ENCODE data around the gene CDPF1. TPM values are rescaled to one million over a fixed set of nuclear protein-coding genes. Genes with fewer than 3 reads are reported as not detected.

The CDPF1 gene
- total RNA-seq, 1 experiment from 2014 or later: 6.3 TPM

- DNase-seq (ENCODE audit: unreplicated experiment): no peak
- no peak overlapping the region for H3K27ac Mint-ChIP-seq (ENCODE audit: low read depth, unreplicated experiment)
- no peak overlapping the region for H3K4me3 Mint-ChIP-seq (ENCODE audit: unreplicated experiment)
- no TSS peak for BruUV-seq (replicated peaks)
- peaks cover 35% of the 10 kb centered on the region for H3K27me3 Mint-ChIP-seq (ENCODE audit: insufficient read depth, unreplicated experiment)
- ChIA-PET CTCF (interaction anchor here (1.4 kb wide), 1 partner anchor 11 kb away, joined by 4 read pairs; no protein-coding TSS in a partner anchor), POLR2A (no interaction called here)
- no peak for TF ChIP-seq CTCF (IDR thresholded peaks at IDR 0.05; ENCODE audit: unreplicated experiment)
- no peaks in the 10 kb centered on the region for H3K9me3 Mint-ChIP-seq (ENCODE audit: unreplicated experiment)
- intact Hi-C loops (cut with micrococcal nuclease): no loop called here
- no peaks in the 10 kb centered on the region for H3K36me3 Mint-ChIP-seq (ENCODE audit: insufficient read depth, unreplicated experiment)
- peaks cover 5% of the 10 kb centered on the region for H3K4me1 Mint-ChIP-seq (ENCODE audit: insufficient read depth, unreplicated experiment)
Measured at GRCh38 chr22:46262449-46263215, 12.5 kb upstream of the CDPF1 start.

- H3K27me3 Mint-ChIP-seq (ENCODE audit: insufficient read depth, unreplicated experiment): peaks cover 51% of the 10 kb centered on the region
- no peak for DNase-seq (ENCODE audit: unreplicated experiment)
- no peak overlapping the region for H3K4me3 Mint-ChIP-seq (ENCODE audit: unreplicated experiment)
- H3K36me3 Mint-ChIP-seq (ENCODE audit: insufficient read depth, unreplicated experiment): no peaks in the 10 kb centered on the region
- H3K27ac Mint-ChIP-seq (ENCODE audit: low read depth, unreplicated experiment): no peak overlapping the region
- intact Hi-C loops (cut with micrococcal nuclease): no loop called here
- no peaks in the 10 kb centered on the region for H3K9me3 Mint-ChIP-seq (ENCODE audit: unreplicated experiment)
- ChIA-PET POLR2A (interaction anchor here (0.8 kb wide), 2 partner anchors 25 to 73 kb away, joined by 3 to 4 read pairs; no protein-coding TSS in a partner anchor), CTCF (interaction anchor here (0.6 to 1.4 kb wide), 2 partner anchors 138 to 236 kb away, joined by 3 to 4 read pairs; no protein-coding TSS in a partner anchor)
- TF ChIP-seq CTCF (IDR thresholded peaks at IDR 0.05; ENCODE audit: unreplicated experiment): no peak
- BruUV-seq (replicated peaks): no TSS peak
- H3K4me1 Mint-ChIP-seq (ENCODE audit: insufficient read depth, unreplicated experiment): no peaks in the 10 kb centered on the region
Measured at GRCh38 chr22:46260038-46260437, 9.9 kb upstream of the CDPF1 start.

- Mint-ChIP-seq H3K4me3 (ENCODE audit: unreplicated experiment) (no peak overlapping the region), H3K27ac (ENCODE audit: low read depth, unreplicated experiment) (no peak overlapping the region), H3K4me1 (ENCODE audit: insufficient read depth, unreplicated experiment) (no peaks in the 10 kb centered on the region), H3K36me3 (ENCODE audit: insufficient read depth, unreplicated experiment) (no peaks in the 10 kb centered on the region), H3K27me3 (ENCODE audit: insufficient read depth, unreplicated experiment) (peaks cover 51% of the 10 kb centered on the region), H3K9me3 (ENCODE audit: unreplicated experiment) (no peaks in the 10 kb centered on the region)
- no TSS peak for BruUV-seq (replicated peaks)
- no peak for TF ChIP-seq CTCF (IDR thresholded peaks at IDR 0.05; ENCODE audit: unreplicated experiment)
- ChIA-PET POLR2A (interaction anchor here (0.6 to 0.9 kb wide), 3 partner anchors 9 to 76 kb away, joined by 3 to 4 read pairs (median 3); partner anchors contain the start of genes CDPF1 and TRMU), CTCF (interaction anchor here (0.6 kb wide), 1 partner anchor 9 kb away, joined by 3 read pairs; no protein-coding TSS in a partner anchor)
- intact Hi-C loops (cut with micrococcal nuclease): no loop called here
- no peak for DNase-seq (ENCODE audit: unreplicated experiment)
Measured at GRCh38 chr22:46259374-46259773, 9.3 kb upstream of the CDPF1 start.

GRCh38 chr22:46256358-46256958 lies 6.4 kb upstream of the CDPF1 start:
- intact Hi-C loops (cut with micrococcal nuclease): no loop called here
- no peak for TF ChIP-seq CTCF (IDR thresholded peaks at IDR 0.05; ENCODE audit: unreplicated experiment)
- H3K36me3 Mint-ChIP-seq (ENCODE audit: insufficient read depth, unreplicated experiment): no peaks in the 10 kb centered on the region
- no peaks in the 10 kb centered on the region for H3K9me3 Mint-ChIP-seq (ENCODE audit: unreplicated experiment)
- no peak overlapping the region for H3K27ac Mint-ChIP-seq (ENCODE audit: low read depth, unreplicated experiment)
- H3K4me3 Mint-ChIP-seq (ENCODE audit: unreplicated experiment): no peak overlapping the region
- H3K4me1 Mint-ChIP-seq (ENCODE audit: insufficient read depth, unreplicated experiment): peaks cover 5% of the 10 kb centered on the region
- H3K27me3 Mint-ChIP-seq (ENCODE audit: insufficient read depth, unreplicated experiment): peaks cover 45% of the 10 kb centered on the region
- DNase-seq (ENCODE audit: unreplicated experiment): no peak
- BruUV-seq (replicated peaks): no TSS peak
- CTCF ChIA-PET: no interaction called here
- POLR2A ChIA-PET: interaction anchor here (0.6 to 1.7 kb wide), 3 partner anchors 11 to 386 kb away, joined by 3 to 5 read pairs (median 3); partner anchors contain the start of gene TTC38

All from MCF 10A (cell line).